ENCODE results near the gene SKP1.

Gene SKP1

GRCh38 chr5:134132372-134133187 is 44.2 kb downstream of the SKP1 start:
- FAIRE-seq (peak; percentile 97), DNase-seq (ENCODE audit: insufficient read length) (peak; percentile 48)
- TF ChIP-seq POLR2A (IDR thresholded peaks at IDR 0.05; ENCODE audit: low read depth, low read length) (no peak), POLR2AphosphoS5 (IDR thresholded peaks at IDR 0.05; ENCODE audit: low read depth, low read length) (no peak; the same call in 1 of the 2 replicates), TAF1 (IDR thresholded peaks at IDR 0.05; ENCODE audit: borderline replicate concordance, low read depth, low read length) (no peak)

- peak; percentile 50 for FAIRE-seq
- DNase-seq (ENCODE audit: insufficient read length): no peak
- TF ChIP-seq TAF1 (IDR thresholded peaks at IDR 0.05; ENCODE audit: borderline replicate concordance, low read depth, low read length) (no peak), POLR2AphosphoS5 (IDR thresholded peaks at IDR 0.05; ENCODE audit: low read depth, low read length) (no peak), POLR2A (IDR thresholded peaks at IDR 0.05; ENCODE audit: low read depth, low read length) (no peak)
Measured at GRCh38 chr5:134131578-134132350, 45.0 kb downstream of the SKP1 start.

- DNase-seq (ENCODE audit: insufficient read length) (no peak), FAIRE-seq (no peak)
- TF ChIP-seq POLR2AphosphoS5 (IDR thresholded peaks at IDR 0.05; ENCODE audit: low read depth, low read length) (no peak), TAF1 (IDR thresholded peaks at IDR 0.05; ENCODE audit: borderline replicate concordance, low read depth, low read length) (no peak), POLR2A (IDR thresholded peaks at IDR 0.05; ENCODE audit: low read depth, low read length) (no peak)
Measured at GRCh38 chr5:134131165-134131564, 45.6 kb downstream of the SKP1 start.

- DNase-seq (ENCODE audit: insufficient read length): no peak
- no peak for FAIRE-seq
- TF ChIP-seq TAF1 (IDR thresholded peaks at IDR 0.05; ENCODE audit: borderline replicate concordance, low read depth, low read length): no peak
- TF ChIP-seq POLR2A (IDR thresholded peaks at IDR 0.05; ENCODE audit: low read depth, low read length): no peak
- no peak for TF ChIP-seq POLR2AphosphoS5 (IDR thresholded peaks at IDR 0.05; ENCODE audit: low read depth, low read length)
Measured at GRCh38 chr5:134130239-134130945, 46.4 kb downstream of the SKP1 start.

- FAIRE-seq (no peak), DNase-seq (ENCODE audit: insufficient read length) (no peak)
- TF ChIP-seq POLR2AphosphoS5 (IDR thresholded peaks at IDR 0.05; ENCODE audit: low read depth, low read length) (no peak), POLR2A (IDR thresholded peaks at IDR 0.05; ENCODE audit: low read depth, low read length) (no peak)
Measured at GRCh38 chr5:134129411-134130238, 47.1 kb downstream of the SKP1 start.

- TF ChIP-seq POLR2A (IDR thresholded peaks at IDR 0.05; ENCODE audit: low read depth, low read length) (no peak), TAF1 (IDR thresholded peaks at IDR 0.05; ENCODE audit: borderline replicate concordance, low read depth, low read length) (no peak), POLR2AphosphoS5 (IDR thresholded peaks at IDR 0.05; ENCODE audit: low read depth, low read length) (no peak)
- no peak for FAIRE-seq
- no peak for DNase-seq (ENCODE audit: insufficient read length)
Measured at GRCh38 chr5:134128648-134128995, 48.1 kb downstream of the SKP1 start.

GRCh38 chr5:134127988-134128647 is 48.6 kb downstream of the SKP1 start:
- FAIRE-seq: no peak
- TF ChIP-seq TAF1 (IDR thresholded peaks at IDR 0.05; ENCODE audit: borderline replicate concordance, low read depth, low read length) (no peak), POLR2AphosphoS5 (IDR thresholded peaks at IDR 0.05; ENCODE audit: low read depth, low read length) (no peak), POLR2A (IDR thresholded peaks at IDR 0.05; ENCODE audit: low read depth, low read length) (no peak)
- no peak for DNase-seq (ENCODE audit: insufficient read length)

- TF ChIP-seq TAF1 (IDR thresholded peaks at IDR 0.05; ENCODE audit: borderline replicate concordance, low read depth, low read length): no peak
- no peak for TF ChIP-seq POLR2AphosphoS5 (IDR thresholded peaks at IDR 0.05; ENCODE audit: low read depth, low read length)
- TF ChIP-seq POLR2A (IDR thresholded peaks at IDR 0.05; ENCODE audit: low read depth, low read length): no peak
- FAIRE-seq: peak; percentile 79
- DNase-seq (ENCODE audit: insufficient read length): no peak
Measured at GRCh38 chr5:134127376-134127861, 49.3 kb downstream of the SKP1 start.

- FAIRE-seq: peak; percentile 63
- TF ChIP-seq TAF1 (IDR thresholded peaks at IDR 0.05; ENCODE audit: borderline replicate concordance, low read depth, low read length) (no peak), POLR2A (IDR thresholded peaks at IDR 0.05; ENCODE audit: low read depth, low read length) (no peak)
- no peak for DNase-seq (ENCODE audit: insufficient read length)
Measured at GRCh38 chr5:134125039-134126015, 51.4 kb downstream of the SKP1 start.
